HEK293T (cell line): ENCODE data around the gene TMEM174.

Source experiments
- BHLHE40 ChIP-seq: fragments of 450-650 bp; IDR thresholded peaks from 2 replicates; pipeline ENCODE4 v1.6.1; 2016; ENCODE audit warnings: mild to moderate bottlenecking, moderate library complexity, borderline replicate concordance
- FOXK2 ChIP-seq: fragments of 450-650 bp; IDR thresholded peaks from 2 replicates; pipeline ENCODE4 v1.6.1; 2016; ENCODE audit warnings: mild to moderate bottlenecking
- NFRKB ChIP-seq: fragments of 450-650 bp; IDR thresholded peaks from 2 replicates; pipeline ENCODE4 v1.6.1; 2016; ENCODE audit warnings: mild to moderate bottlenecking, moderate library complexity
- SUZ12 ChIP-seq: fragments of 450-650 bp; IDR thresholded peaks from 2 replicates; pipeline ENCODE4 v1.6.1; 2016; ENCODE audit warnings: mild to moderate bottlenecking
- TF ChIP-seq, protein P1 (sequence below): fragments of 450-650 bp; IDR thresholded peaks from 2 replicates; pipeline ENCODE4 v1.6.1; 2016

DNA sequence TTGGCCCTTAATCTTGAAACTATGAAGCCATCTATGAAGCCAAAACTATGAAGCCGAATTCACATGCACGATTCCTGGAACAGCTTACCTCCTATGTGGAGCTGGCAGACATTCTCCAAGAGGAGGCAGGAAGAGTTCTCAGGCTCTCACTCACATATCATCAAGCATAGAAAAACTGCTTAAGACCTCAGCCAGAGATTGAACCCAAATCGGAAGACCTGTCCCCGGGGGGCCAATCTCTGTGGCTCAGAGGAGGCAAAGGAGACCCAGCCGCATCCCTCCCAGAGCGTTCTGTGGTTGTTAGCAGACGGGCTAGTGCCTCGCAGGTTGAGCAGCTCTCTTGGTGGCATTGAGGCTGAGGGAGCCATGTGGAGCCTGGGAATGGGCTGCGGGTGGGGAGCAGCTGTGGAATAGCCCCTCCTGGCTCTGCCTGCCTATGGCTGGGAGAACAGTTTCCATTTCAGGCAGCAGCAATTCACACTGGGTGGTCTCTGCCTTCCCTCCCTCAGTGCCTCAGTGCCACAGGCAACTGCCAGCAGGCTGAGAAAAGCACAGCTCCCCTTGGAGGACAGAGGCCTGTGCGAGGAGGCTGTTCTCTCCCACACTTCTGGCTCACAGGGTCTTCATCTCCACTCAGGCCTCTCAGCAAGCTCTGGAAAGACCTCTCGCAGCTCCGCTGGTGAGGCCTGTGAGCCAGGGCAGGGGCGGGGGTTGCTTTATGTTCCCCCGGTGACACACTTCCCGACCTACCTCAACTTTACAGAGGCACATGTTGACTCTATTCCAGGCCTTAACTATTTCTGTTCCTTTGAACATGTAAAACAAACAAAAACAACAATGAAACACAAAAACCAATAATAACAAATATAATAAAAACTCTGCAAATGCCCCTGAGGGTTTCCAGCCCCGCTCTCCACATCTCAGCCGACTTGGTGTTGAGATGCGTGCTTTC, 17.4 kb upstream of the TMEM174 start:
- TF ChIP-seq BHLHE40 (no peak), SUZ12 (no peak), FOXK2 (no peak), NFRKB (no peak)
- TF ChIP-seq, protein P1, sequence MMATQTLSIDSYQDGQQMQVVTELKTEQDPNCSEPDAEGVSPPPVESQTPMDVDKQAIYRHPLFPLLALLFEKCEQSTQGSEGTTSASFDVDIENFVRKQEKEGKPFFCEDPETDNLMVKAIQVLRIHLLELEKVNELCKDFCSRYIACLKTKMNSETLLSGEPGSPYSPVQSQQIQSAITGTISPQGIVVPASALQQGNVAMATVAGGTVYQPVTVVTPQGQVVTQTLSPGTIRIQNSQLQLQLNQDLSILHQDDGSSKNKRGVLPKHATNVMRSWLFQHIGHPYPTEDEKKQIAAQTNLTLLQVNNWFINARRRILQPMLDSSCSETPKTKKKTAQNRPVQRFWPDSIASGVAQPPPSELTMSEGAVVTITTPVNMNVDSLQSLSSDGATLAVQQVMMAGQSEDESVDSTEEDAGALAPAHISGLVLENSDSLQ = no peak
